ENCODE measurements around the gene SOX10.

GRCh38 chr22:37986371-37986770 lies 2.0 kb upstream of the SOX10 start:
- TF ChIP-seq, protein P1, sequence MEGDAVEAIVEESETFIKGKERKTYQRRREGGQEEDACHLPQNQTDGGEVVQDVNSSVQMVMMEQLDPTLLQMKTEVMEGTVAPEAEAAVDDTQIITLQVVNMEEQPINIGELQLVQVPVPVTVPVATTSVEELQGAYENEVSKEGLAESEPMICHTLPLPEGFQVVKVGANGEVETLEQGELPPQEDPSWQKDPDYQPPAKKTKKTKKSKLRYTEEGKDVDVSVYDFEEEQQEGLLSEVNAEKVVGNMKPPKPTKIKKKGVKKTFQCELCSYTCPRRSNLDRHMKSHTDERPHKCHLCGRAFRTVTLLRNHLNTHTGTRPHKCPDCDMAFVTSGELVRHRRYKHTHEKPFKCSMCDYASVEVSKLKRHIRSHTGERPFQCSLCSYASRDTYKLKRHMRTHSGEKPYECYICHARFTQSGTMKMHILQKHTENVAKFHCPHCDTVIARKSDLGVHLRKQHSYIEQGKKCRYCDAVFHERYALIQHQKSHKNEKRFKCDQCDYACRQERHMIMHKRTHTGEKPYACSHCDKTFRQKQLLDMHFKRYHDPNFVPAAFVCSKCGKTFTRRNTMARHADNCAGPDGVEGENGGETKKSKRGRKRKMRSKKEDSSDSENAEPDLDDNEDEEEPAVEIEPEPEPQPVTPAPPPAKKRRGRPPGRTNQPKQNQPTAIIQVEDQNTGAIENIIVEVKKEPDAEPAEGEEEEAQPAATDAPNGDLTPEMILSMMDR (IDR thresholded peaks at IDR 0.05; ENCODE audit: insufficient read depth, low read depth, low read length) = no peak
- no peak for TF ChIP-seq EZH2 (IDR thresholded peaks at IDR 0.05; ENCODE audit: insufficient read depth, low read length)

Measured in astrocyte (in vitro differentiated cells and primary cell).